ENCODE measurements around the gene TMEM242. TPM values are rescaled to one million over a fixed set of nuclear protein-coding genes. Genes with fewer than 3 reads are reported as not detected.

The TMEM242 gene
- total and polyA plus RNA-seq, 2 of the 8 experiments (the other 6 are each of a cell fraction or from before 2014, with no cell fraction given): 2.4 to 9.0 TPM

DNA sequence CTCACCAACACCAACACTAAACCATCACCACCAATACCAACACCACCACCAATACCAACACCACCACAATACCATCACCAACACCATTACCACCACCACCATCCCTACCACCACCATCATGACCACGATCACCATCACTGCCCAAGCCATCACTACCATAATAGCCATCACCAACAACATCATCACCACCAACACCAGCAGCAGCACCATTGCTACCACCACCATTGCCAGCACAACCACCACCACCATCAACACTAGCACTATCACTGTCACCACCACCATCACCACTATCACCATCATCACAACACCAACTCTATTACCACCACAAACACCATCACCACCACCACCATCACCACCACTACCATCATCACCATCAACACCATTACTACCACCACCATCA lies 53.0 kb downstream of the TMEM242 start (continued):
- TF ChIP-seq, protein P1, sequence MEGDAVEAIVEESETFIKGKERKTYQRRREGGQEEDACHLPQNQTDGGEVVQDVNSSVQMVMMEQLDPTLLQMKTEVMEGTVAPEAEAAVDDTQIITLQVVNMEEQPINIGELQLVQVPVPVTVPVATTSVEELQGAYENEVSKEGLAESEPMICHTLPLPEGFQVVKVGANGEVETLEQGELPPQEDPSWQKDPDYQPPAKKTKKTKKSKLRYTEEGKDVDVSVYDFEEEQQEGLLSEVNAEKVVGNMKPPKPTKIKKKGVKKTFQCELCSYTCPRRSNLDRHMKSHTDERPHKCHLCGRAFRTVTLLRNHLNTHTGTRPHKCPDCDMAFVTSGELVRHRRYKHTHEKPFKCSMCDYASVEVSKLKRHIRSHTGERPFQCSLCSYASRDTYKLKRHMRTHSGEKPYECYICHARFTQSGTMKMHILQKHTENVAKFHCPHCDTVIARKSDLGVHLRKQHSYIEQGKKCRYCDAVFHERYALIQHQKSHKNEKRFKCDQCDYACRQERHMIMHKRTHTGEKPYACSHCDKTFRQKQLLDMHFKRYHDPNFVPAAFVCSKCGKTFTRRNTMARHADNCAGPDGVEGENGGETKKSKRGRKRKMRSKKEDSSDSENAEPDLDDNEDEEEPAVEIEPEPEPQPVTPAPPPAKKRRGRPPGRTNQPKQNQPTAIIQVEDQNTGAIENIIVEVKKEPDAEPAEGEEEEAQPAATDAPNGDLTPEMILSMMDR (IDR thresholded peaks at IDR 0.05; ENCODE audit: control extremely low read depth in 1 of 3, insufficient read depth in 1 of 3, low read depth in 1 of 3, low read length in 3 of 3): no peak
- TF ChIP-seq GABPA (IDR thresholded peaks at IDR 0.05; ENCODE audit: borderline replicate concordance, insufficient read depth, low read length) (no peak), MAFK (IDR thresholded peaks at IDR 0.05; ENCODE audit: low read depth, low read length) (no peak), KDM1A (IDR thresholded peaks at IDR 0.05; ENCODE audit: borderline replicate concordance, low read length) (no peak), RXRA (IDR thresholded peaks at IDR 0.05; ENCODE audit: insufficient read depth, low read depth, low read length) (no peak)
- TF ChIP-seq, protein P2, sequence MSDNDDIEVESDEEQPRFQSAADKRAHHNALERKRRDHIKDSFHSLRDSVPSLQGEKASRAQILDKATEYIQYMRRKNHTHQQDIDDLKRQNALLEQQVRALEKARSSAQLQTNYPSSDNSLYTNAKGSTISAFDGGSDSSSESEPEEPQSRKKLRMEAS (IDR thresholded peaks at IDR 0.05): no peak

All from H1 (cell line).